Cardiac muscle cell (in vitro differentiated cells and primary cell): ENCODE results near the gene MORN3. TPM values are rescaled to one million over a fixed set of nuclear protein-coding genes. Genes with fewer than 3 reads are reported as not detected.

Experiments
- DNase-seq, 2 donors: peaks; one replicate each; pipeline versions ENCODE4 v3.0.0 to v3.0.0-alpha.2; 2010 to 2017; ENCODE audit warnings: low read depth in 1 of 2, low spot score in 1 of 2
- H3K27ac ChIP-seq: fragments of 200-600 bp; sonication (generic); 2 replicates; pipeline ENCODE4 v1.5.1; 2016
- H3K27me3 ChIP-seq: fragments of 200-600 bp; sonication (generic); 2 replicates; pipeline ENCODE4 v1.6.0; 2016; ENCODE audit warnings: control low read depth
- H3K36me3 ChIP-seq: fragments of 200-600 bp; sonication (generic); 2 replicates; pipeline ENCODE4 v1.5.1; 2016; ENCODE audit warnings: control low read depth
- H3K4me1 ChIP-seq: fragments of 200-600 bp; sonication (generic); 2 replicates; pipeline ENCODE4 v1.8.1; 2017; ENCODE audit warnings: low read depth, mild to moderate bottlenecking, mixed run types
- H3K4me3 ChIP-seq: fragments of 200-600 bp; sonication (generic); 2 replicates; pipeline ENCODE4 v1.5.1; 2016; ENCODE audit warnings: mild to moderate bottlenecking
- H3K9me3 ChIP-seq: fragments of 200-600 bp; sonication (generic); 2 replicates; pipeline ENCODE4 v1.5.1; 2017; ENCODE audit warnings: low read depth, mild to moderate bottlenecking, control low read depth
- polyA plus RNA-seq: library from polyadenylated mRNA; unstranded; fragments of >200 nt; fragmentation: Nextera tagmentation; extraction: Ambion mirVana; gene quantifications from 2 replicates; pipeline ENCODE4 v1.2.1, GENCODE V29; 2016
- total RNA-seq: library from RNA; depleted of rRNA; stranded (reverse); fragments of >200 nt; gene quantifications from 2 replicates; pipeline ENCODE4 v1.2.3, GENCODE V29; 2016
- TF ChIP-seq, protein P1 (sequence below): IDR thresholded peaks from 2 replicates; pipeline ENCODE4 v1.5.1; 2012; ENCODE audit warnings: low read depth, mild to moderate bottlenecking, low read length

Gene MORN3
- total and polyA plus RNA-seq, 2 experiments from 2014 or later: 1.1 to 2.8 TPM

DNA sequence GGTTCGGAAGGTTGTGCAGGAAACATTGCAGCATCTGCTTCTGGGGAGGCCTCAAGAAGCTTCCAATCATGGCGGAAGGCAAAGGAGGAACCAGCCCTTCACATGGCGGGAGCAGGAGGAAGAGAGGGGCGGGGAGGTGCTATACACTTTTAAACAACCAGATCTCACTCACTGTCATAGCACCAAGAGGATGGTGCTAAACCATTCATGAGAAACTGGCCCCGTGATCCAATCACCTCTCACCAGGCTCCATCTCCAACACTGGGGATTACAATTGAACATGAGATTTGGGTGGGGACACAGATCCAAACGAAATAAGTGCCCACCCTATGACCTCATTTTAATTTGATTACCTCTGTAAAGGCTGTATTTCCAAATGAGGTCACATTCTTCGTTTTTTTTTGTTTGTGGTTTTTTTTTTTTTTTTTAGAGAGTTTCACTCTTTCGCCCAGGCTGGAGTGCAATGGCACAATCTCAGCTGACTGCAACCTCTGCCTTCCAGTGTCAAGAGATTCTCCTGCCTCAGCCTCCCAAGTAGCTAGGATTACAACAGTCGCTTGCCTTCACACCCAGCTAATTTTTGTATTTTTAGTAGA is 54.5 kb downstream of the MORN3 start:
- Histone ChIP-seq H3K27me3 (no peaks in the 10 kb centered on the region), H3K36me3 (no peaks in the 10 kb centered on the region), H3K4me1 (peaks cover 4% of the 10 kb centered on the region), H3K27ac (no peak overlapping the region), H3K9me3 (no peaks in the 10 kb centered on the region), H3K4me3 (no peak overlapping the region)
- TF ChIP-seq, protein P1, sequence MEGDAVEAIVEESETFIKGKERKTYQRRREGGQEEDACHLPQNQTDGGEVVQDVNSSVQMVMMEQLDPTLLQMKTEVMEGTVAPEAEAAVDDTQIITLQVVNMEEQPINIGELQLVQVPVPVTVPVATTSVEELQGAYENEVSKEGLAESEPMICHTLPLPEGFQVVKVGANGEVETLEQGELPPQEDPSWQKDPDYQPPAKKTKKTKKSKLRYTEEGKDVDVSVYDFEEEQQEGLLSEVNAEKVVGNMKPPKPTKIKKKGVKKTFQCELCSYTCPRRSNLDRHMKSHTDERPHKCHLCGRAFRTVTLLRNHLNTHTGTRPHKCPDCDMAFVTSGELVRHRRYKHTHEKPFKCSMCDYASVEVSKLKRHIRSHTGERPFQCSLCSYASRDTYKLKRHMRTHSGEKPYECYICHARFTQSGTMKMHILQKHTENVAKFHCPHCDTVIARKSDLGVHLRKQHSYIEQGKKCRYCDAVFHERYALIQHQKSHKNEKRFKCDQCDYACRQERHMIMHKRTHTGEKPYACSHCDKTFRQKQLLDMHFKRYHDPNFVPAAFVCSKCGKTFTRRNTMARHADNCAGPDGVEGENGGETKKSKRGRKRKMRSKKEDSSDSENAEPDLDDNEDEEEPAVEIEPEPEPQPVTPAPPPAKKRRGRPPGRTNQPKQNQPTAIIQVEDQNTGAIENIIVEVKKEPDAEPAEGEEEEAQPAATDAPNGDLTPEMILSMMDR: no peak
- no peak for DNase-seq

DNA sequence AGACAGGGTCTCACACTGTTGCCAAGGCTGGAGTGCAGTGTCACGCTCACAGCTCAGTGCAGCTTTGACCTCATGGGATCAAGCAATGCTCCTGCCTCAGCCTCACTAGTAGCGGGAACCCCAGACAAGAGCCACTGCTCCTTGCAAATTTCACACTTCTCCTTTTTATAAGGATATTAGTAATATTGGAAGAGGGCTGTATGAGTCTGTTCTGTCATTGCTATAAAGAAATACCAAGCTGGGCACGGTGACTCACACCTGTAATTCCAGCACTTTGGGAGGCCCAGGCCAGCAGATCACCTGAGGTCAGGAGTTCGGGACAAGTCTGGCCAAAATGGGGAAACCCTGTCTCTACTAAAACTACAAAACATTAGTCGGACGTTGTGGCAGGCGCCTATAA is 56.0 kb downstream of the MORN3 start:
- DNase-seq: no peak
- H3K4me1 ChIP-seq: peaks cover 4% of the 10 kb centered on the region
- no peaks in the 10 kb centered on the region for H3K36me3 ChIP-seq
- H3K27ac ChIP-seq: no peak overlapping the region
- H3K27me3 ChIP-seq: no peaks in the 10 kb centered on the region
- no peak overlapping the region for H3K4me3 ChIP-seq
- TF ChIP-seq, protein P1: no peak
- no peaks in the 10 kb centered on the region for H3K9me3 ChIP-seq

DNA sequence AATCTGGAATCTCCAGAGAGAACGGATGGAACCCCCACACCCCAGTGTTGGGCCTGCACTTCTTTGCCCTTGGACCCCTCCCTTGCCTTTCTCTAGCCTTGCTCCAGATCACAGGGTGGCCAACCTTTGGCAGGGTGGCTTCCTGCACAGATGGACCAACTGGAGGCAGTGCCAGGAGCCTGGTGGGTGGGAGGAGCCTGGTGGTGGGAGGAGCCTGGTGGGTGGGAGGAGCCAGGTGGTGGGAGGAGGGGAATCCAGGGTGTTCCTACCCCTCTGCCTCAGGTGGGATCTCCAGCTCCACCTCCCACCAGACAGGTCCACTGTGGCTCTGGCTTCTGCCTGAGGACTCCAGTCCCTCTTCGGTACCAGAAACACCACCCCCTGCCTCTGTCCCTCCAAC is 58.1 kb downstream of the MORN3 start:
- H3K27me3 ChIP-seq: no peaks in the 10 kb centered on the region
- TF ChIP-seq, protein P1: no peak
- H3K4me1 ChIP-seq: peaks cover 4% of the 10 kb centered on the region
- H3K9me3 ChIP-seq: no peaks in the 10 kb centered on the region
- no peak overlapping the region for H3K4me3 ChIP-seq
- DNase-seq: no peak
- no peak overlapping the region for H3K27ac ChIP-seq
- no peaks in the 10 kb centered on the region for H3K36me3 ChIP-seq

DNA sequence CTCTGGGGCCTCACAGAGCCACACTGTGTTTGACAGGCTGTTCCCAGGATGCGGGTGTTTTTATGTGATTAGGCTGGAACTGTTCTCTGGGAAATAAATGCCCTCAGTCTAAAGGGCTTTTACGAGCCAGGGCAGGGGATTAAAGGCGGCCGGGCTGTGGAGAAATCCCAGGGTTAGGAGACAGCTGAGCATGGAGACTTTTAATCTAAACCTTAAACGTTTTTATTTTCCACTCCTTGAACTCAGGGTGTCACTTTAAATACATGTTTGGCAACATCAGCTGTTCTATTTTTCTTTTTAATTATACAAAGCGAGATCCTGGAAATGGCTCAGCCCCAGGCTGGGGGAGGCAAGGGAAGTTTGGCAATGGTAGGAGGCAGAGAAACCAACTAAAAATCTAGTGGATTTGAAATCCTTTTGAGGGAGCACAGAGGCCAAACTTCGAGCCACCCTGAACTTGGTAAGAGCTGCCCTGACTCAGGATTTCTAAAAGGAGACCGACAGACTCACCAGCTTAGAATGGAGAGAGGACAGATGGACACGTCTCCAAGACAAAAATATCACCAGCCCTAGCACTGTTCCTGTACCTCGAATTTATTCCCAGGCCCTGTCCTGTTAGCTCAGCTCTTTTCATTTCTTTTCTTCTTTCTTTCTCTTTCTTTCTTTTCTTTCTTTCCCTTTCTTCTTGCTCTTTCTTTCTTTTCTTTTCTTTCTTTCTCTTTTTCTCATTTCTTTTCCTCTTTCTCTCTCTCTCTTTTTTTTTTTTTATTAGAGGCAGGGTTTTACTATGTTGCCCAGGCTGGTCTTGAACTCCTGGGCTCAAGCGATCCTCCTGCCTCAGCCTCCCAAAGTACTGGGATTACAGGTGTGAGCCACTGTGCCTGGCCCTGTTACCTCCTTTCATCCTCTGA is 59.0 kb downstream of the MORN3 start:
- H3K9me3 ChIP-seq: no peaks in the 10 kb centered on the region
- H3K4me1 ChIP-seq: peaks cover 4% of the 10 kb centered on the region
- H3K27me3 ChIP-seq: no peaks in the 10 kb centered on the region
- H3K4me3 ChIP-seq: no peak overlapping the region
- peak overlapping the region; percentile 78 for H3K27ac ChIP-seq
- peak in 1 of 2 donors; percentile 58 for DNase-seq
- TF ChIP-seq, protein P1: no peak
- H3K36me3 ChIP-seq: no peaks in the 10 kb centered on the region

DNA sequence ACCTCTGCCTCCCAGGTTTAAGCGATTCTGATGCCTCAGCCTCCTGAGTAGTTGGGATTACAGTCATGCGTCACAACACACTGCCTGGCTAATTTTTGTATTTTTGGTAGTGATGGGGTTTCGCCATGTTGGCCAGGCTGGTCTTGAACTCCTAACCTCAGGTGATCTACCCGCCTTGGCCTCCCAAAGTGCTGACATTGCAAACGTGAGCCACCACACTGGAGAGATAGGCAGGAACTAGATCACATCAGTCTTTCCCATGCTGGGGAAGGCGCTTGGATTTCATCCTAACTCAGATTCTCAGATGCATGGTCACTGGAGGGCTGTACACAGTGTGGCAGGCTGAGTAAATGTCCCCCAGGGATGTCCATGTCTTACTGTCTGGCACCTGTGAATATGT is 61.2 kb downstream of the MORN3 start:
- Histone ChIP-seq H3K9me3 (no peaks in the 10 kb centered on the region), H3K4me1 (peaks cover 4% of the 10 kb centered on the region), H3K27me3 (no peaks in the 10 kb centered on the region), H3K36me3 (no peaks in the 10 kb centered on the region), H3K4me3 (no peak overlapping the region), H3K27ac (no peak overlapping the region)
- DNase-seq: no peak
- TF ChIP-seq, protein P1: no peak
